HS-5 (cell line): ENCODE data around the gene PPP4R3A.
"Not testable (repeated sequence)": the region's sequence is repeated elsewhere in the genome, so short reads cannot be mapped to it uniquely, and the experiment has no call there.

ENCODE experiments used
- DNase-seq: peaks from one replicate; pipeline ENCODE4 v3.0.0-alpha.2; 2012; ENCODE audit warnings: low read depth

Gene PPP4R3A

GRCh38 chr14:91409240-91409639 lies 100.9 kb downstream of the PPP4R3A start:
- not testable (repeated sequence) for DNase-seq
